SHP77 treated with DMSO at 0.1 percent for 48 hours (cell line): ENCODE data around the gene ACTG1.

ENCODE experiments used
- DNase-seq: peaks from one replicate; lab custom pipeline; 2025; lab: John Stamatoyannopoulos, UW

ACTG1 gene

DNA sequence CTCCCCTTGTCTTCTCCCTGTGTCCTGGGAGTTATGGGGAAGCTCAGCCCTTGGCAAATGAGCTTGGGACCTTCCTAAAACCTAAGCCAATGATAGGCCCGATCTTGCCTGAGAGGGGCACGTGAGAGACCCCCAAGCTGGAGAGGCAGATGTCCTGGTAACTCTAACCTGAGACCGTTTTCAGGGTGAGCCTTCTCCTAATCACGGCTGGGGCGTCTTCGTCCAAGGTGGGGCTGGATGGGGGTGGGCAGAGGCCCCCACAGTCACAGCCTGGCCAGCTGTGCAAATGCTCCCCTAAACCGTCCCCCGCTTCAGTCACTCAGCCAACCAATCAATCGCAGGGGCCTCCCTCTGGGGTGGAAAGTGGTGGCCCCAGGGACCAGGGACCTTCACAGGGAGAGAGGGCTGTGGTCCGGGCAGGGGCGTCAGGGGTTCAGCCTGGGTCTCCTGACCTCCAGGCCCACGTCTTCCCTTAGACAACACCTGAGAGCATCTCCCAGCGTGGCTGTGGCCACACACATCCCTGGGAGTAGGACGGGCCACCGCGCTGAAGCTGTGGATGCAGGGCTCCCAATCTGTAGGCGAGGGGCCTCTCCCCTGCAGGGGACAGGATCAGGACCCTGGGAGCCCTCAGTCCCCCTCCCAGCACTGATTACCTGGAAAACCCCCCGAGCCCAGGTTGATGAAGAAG, 30.6 kb downstream of the ACTG1 start:
- DNase-seq = no peak

DNA sequence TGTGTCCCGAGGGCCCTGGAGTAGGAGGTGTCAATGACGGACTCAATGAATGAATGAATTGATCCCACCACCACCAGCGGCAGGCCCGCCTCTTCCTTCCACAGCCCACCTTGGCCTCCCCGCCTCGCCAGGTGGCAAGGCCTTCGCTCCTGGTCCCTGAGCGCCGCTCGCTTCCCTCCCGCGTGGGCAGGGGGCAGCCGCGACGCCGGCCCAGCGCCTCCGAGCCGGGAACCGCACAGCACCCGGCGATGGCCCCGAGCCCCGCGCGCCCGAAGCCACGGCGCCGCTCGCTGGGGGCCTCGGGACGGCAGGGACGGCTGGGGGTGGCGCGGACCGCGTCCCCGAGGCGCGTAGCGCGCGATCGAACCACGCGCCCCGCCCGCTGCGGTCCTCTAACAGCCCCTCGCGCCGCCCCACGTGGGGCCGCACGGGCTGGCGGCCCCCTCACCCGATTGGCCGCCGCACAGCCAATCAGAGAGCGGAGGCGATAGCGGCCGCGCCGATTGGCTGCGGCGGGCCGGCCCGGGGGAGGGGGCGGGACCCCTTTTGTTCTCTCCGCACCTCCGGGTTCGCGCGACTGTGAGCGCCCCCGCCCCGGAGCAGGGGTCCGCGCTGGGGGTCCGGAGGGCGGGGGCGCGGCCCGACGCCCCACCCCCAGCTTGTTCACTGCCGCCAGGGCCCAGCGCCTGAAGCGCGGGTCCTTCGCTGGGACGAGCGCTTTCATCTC, 31.4 kb downstream of the ACTG1 start:
- peak; percentile 34 for DNase-seq

DNA sequence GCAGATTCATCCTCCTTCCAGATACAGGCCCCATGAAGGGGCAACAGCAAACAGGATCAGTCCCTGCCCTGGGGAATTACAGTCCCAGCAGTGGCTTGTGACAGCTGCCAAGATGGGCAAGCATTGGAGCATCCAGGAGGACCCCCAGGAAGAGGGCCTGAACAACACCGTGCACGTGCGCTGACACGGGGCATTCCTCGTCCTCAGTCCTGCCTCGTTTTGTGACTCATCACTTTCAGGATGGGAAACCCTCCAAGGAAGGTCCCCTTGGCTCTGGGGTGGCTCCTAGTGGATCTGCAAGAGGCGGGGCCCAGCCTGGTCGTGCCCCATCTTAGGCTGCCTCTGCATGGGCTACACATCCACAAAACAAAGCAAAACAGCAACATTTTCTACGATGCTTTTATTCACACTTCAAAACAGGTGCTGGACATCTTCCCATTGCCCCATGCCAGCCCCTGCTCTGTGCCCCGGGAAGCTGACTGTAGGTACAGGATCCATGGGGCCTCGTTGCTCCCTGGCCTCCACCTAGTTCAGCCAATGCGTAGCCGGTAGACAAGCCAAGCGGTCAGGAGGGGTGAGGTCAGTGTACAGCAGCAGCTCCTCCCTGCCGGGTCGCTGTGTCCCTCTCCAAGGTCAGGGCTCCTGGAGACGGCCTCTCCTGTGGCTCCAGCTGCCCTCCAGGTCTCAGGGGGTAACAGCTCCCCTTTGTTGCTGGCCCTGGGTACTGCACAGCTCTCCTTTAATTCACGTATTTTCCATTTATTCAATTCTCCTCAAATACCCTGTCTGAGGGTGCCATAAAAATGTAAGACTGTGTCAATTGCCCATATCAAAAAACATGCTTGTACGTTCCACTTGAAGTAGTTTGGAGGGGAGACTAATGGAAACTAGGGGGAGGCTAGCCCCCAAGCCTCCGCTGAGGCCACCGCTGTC, 32.2 kb downstream of the ACTG1 start:
- DNase-seq = peak; percentile 35

DNA sequence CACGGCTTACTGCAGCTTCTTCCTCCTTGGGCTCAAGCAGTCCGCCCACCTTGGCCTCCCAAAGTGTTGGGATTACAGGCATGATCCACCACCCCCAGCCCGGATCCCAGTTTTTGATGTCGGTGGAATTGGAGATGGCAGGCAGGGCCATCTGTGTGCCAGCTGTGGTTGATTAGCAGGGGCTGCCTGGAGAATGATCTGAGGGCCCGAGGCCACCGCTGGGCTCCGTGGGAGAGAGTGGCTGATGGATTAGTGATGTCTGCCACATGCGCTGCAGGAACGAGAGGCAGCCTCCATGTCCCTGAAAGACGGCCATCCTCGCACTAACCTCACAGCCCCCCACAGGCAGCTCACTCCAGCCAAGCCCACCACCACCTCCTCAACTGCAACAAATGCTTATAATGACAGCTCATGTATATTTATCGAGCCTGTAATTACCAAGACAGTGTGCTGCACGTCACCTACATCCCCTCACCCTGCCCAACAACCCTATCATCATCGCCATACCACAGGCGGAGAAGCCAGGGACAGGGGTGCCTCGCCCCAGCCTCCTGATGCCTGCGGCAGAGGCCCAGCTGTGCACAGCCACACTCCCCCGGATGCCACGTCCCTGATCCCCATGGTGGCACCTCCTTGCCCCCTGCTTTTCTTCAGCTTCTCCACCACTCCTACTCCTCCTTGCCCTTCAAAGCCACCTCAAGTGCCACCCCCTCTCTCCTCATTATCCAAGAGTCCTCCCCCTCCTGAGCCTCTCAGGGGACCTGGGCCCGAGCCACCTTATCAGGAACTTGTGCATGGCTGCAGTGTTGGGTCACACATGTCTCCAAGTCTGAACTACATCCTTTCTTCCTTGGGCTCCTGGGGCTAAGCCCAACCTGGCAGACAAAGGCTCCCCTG, 33.2 kb downstream of the ACTG1 start:
- DNase-seq = no peak

DNA sequence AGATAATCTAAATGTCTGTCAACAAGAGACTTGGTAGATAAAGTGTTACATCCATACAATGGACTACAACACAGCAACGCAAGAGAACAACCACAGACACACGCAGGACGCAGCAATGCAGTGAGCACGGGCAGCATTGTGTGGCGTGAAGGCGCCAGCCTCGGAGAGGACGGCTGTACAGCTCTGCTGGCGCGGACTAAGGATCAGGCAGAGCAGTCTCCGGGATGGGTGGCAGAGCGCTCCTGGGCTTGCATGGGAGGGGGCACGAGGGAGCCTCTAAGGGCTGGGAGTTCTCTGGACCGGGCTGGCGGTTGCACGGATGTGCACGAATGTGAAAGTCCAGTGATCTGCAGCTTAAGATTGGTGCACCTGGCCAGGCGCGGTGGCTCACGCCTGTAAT, 34.5 kb downstream of the ACTG1 start:
- no peak for DNase-seq

DNA sequence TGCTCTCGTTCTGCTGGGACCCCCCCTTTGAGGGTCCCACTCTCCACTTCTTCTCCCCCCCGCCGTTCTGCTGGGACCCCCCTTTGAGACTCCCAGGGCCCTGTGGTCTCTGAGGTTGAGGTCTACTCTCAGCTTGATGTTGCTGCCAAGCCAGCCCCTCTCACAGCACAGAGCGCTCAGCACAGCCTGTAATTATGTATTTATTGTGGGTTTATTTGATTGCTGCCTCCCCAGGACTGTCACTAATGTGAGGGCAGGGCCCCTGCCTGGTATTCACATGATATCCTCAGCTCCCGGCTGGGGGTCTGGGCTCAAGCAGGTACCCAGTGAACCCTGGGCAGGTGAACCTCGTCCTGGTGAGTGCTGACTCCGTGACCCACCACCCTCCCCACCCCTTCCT, 35.4 kb downstream of the ACTG1 start:
- no peak for DNase-seq

DNA sequence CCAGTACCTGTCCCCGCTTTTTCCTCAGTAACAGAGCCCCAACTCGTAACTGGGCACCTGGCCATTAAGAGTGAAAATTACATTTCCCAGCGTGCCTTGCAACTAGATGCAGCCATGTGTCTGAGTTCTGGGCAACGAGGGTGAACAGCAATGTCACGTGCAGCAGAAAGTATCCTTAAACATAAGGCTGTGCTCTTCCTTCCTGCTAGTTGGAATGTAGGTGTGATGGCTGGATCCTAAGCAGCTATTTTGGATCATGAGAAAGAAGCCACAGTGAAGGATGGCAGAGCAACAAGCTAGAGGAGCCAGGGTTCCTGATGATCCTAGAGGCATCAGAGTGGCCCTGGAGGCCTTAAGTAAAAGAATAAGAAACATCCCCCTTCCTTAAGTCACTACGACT, 36.0 kb downstream of the ACTG1 start:
- no peak for DNase-seq

DNA sequence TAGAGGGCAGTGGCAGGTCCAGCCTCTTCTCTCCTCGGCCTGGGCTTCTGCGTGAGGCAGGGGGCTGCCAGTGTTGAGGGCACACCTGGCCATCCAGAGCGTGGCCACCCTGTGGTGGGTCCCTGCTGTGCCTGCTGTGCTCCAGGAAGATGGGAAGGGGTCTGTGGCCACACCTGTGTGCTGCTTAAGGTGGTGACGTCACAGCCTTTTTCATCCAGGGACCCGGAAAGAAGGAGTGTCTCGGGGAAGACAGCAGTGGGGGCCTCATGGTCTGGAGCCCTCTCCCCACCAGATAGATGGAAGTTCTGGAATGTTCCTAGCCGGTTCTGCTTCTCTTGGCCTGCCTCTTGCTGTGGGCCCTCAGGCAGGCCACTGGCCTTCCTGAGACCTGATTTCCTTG, 36.5 kb downstream of the ACTG1 start:
- no peak for DNase-seq

DNA sequence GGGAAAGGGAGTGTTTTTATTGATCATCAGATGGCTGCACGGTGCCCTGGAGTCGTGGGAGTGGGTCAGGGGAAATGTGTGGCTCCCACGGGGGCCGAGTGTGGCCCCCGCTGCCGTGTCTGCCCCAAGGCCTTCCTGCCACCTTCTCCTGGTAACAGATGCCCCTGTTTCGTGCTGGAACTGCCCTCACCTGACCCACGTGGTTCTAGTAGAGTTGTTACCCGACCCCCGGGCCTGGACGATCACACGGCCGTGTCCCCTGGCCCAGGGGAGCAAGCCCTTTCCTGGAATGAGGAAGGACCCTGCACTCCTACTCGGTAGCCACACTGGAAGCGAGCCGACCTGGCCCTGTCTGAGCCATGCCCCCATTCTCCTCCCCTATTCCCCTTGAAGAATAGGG, 37.6 kb downstream of the ACTG1 start:
- no peak for DNase-seq

DNA sequence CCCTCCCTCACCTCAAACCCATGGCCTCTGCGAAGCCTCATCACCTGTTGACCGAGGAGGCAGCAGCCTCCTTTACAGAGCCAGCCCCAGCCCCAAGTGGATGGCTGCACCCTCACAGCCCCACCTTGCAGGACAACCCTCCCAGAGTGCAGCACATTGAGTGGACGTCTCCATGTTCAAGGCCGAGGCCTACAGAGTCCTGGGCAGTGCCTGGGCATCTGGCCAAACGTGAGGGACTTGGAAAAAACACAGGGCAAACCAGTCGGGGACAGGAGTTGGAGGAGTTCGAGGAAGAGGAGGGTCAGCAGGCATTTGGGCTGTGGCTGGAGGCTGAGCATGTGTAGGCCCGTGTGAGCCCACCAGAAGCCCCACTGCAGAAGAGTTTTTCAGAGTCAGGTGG, 39.6 kb downstream of the ACTG1 start:
- DNase-seq = no peak

DNA sequence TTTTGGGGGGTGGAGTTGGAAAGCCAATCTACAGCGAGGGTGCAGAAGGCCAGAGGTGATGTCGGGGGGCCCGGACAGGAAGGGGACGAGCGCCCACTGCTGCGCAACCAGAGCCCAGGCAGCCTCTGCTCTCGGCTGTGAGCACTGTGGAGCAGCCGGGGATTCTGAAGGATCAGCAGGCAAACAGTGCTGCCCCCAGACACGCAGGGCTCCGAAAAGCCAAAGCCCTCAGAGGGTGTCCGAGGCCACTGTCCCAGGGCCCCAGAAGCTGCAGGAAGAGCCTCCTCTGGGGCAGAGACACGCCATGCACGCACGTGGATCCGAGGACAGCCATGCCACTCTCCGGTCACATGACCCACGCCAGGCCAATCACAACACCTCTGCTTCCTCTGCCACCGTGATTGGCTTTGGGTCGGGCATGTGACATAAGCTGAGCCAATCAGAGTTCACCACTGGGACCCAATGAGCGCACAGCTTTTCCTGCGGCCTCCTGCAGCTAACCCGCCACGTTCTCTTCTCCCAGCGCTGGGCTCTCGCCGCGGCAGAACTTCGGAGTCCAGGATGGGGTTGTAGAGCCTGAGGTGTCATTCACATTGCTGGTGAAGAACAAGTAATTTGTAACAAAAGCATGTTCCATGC, 40.7 kb downstream of the ACTG1 start:
- DNase-seq = peak; percentile 95

DNA sequence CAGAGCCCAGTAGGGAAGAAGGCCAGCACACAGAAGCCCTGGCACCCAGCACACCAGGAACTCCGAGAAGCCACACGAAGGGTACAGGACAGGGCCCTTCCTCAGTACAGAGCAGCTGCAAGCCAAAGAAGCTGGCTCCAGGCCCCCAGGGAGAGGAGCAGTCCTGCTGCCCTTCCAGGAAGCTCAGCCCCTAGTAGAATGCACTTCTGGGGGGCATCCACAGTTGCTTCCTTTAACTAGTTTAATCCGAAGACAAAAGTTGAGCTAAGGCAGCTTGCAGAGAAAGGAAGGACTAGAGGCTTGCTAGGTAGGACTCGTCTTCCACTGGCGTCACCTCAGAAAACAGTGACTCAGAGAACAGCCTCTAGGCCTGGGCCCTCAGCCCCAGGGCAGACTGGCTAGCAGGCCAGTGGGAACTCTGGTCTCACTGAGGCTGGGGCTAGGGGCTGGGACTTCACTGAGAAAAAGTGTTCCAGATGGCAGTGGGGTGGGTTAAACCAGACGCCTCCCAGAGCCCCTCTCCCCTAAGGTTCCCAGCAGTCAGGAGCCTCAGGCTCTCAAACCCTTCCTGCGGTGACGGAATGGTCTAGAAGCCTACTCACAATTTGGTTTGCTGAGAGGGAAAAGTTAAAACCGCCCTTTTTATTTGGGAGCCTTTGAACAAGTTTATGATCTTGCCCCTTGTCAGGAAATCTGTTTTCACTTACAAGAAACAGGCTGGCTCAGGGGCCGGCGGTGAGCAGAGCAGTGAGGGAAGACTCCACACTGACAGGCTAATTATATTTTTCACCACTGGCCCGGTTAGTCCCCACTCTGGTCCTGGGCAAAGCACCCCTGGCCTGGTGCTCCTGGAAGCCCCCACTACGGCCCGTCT, 41.4 kb downstream of the ACTG1 start:
- DNase-seq = no peak

DNA sequence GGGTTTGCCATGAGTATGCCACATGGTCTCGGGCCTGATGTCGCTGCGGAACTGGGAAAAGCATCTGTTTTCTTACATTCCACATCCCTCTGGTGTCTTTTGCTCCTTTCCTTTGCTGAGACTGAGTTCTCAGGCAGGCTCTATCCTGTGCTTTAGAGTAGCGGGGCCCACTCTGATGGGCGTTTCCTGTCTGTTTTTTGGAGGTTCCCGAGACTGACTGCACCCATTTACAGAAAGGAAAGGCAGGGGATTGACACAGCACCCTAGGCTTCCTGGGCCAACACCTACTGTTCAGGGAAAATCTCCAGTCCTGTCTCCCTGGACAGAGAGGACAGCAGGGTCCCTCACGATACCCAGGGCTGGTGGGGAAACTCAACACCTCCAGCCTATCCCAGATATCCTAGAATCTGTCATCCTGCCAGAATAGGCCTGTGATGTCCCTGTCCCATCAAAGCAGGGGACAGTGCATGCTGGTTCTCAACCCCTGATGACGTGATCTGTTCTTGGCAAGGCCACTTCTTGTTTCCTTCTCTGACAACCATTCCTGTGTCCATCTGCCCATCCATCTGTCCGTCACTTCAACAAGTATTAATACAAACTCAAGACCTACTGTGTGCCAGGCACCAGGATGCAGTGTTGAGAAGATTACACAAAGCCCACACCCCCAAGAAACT, 42.2 kb downstream of the ACTG1 start:
- DNase-seq = no peak

DNA sequence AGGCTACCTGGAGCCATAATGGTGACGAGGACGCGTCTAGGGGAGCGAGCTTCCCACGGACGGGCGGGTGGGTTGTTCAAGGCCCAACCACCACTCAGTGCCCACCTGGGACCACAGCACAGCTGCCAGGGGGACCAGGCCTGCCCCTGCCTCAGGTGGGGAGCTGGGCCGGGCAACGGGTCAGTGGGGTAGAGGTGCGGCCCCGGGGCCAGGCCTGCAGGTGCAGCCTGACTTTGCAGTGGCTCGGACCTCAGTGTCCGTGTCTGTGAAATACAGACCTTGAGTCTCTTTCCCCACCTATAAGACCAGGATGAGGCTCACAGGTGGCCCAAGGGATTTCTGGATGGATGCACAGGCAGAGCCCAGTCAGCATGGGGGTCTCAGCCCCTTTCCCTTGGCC, 43.3 kb downstream of the ACTG1 start:
- no peak for DNase-seq

DNA sequence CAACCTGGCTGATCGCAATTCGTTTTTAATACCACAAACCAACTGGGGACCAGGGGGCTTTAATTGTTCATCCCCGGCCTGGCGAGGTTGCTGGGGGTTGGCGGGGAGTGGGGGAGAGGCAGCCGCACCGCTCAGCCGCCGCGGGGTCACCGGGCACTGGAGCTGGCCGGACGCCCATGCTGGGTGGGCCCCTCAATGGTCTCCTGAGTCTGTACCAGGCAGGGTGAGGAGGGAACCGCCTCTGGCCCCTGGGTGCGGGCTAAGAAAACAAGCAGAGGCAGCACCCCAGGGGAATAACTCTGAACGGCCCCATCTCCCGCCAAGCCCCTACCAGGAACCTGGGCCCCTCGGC, 43.9 kb downstream of the ACTG1 start:
- no peak for DNase-seq

DNA sequence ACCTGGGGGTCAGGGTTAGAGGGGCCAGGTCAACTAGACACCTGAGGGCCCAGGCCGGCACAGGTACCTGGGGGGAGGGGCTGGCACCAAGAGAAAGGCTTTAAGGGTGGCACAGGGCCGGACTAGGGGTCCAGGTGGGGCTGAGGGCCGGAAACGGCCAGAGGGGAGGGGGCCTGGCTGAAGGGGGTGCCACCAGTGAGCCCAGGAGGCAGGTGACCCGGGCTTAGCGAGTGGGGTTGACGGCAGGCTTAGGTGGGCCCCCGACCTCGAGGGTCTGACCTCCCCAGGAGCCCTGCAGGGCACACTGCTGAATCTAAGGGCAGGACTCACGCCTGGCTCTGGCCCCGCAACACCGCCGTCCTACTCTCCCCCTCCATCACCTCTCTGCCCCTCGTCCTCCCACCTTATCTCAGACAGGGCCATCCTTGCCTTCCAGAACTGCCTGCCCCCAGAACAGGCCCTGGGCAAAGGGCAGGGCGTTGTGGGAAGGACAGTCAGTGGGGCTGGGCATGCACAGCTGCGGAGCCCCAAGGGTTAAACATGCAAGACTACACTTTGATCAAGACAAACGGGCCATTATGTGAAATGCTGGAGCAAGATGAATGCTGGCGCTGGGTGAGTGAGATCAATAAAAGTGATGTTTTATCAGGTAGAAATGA, 44.4 kb downstream of the ACTG1 start:
- no peak for DNase-seq

DNA sequence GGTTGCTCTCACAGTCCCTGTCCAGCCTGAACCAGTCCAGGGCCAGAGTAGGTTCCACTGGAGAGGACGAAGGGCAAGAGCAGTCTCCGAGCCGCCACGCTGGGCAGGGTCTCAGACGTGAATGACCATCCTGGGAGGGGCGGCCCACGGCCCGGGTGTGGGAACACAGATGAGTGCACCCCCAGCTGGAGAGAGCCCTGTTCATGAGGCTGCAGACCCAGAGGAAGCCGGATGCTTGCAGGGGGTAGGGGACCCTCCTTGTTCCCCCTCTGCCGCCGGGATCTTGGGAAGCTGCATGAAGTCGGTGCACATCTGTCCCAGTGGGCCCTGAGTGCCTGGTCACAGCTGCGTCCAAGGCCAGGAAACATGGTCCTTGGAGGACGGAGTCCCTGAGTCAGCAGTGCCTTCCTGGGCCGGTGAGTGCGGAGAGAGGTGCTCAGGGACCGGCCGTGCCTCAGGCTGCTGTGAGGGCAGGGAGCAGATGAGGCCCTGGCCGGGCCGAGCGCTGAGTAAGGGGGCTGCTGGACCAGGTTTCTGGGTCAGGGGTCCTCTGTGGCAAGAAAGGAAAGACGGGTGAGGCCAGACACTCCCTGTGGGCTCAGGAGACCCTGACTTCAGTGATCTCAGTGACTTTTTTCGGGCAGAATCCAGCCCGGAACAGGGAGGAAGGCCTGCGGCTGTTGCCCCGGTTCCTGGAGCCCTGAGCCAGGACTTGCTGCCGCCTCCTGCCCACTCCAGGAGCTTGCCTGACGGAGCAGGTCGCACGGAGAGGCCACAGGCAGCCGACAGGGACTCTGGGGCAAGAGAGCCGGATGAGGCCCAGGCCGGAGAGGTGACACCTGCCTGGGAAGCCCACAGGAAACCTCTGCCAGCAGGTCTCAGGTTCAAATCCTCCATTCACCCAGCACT, 45.8 kb downstream of the ACTG1 start:
- DNase-seq = no peak

DNA sequence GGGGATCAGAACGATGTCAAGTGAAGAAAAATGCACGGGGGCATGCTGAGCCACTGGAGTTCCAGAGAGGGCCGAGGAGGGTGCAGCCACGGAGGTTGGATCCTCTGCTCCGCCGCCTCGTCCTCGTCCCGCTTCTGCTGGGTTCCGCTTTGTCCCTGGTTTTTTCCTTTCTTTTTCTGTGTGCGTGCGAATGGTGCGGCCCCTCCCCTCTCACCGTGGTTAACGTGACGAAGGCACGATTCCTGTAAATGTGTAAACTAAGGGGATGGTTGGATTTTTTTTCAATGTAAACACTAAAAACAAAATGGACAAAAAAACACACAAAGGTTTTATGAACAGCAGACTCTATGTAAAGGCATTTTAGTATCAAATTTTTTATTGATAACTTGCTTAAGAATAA, 46.7 kb downstream of the ACTG1 start:
- no peak for DNase-seq
